ENCODE results near the gene LMNA. TPM values are rescaled to one million over a fixed set of nuclear protein-coding genes. Genes with fewer than 3 reads are reported as not detected.
A peak's percentile ranks its signal among the peaks of the same experiment; 100 is the strongest.

LMNA gene
- total and polyA plus RNA-seq, 2 of the 4 experiments (the other 2 are of a cell fraction): 563 to 755 TPM

- Histone ChIP-seq H3K23ac (ENCODE audit: low read depth, low read length) (peak overlapping the region; percentile 78), H3K4me1 (ENCODE audit: control insufficient read depth, insufficient read depth, low read length) (peaks cover 50% of the 10 kb centered on the region), H2BK20ac (ENCODE audit: low read depth, low read length) (peak overlapping the region; percentile 46), H3K27me3 (ENCODE audit: control insufficient read depth, insufficient read depth, low read length) (no peaks in the 10 kb centered on the region), H3K4me2 (ENCODE audit: low read depth, low read length) (peak overlapping the region; percentile 38), H3K14ac (replicated peaks; ENCODE audit: low read depth, low read length) (peak overlapping the region; percentile 96), H2BK5ac (ENCODE audit: low read depth, low read length, poor library complexity, severe bottlenecking) (peak overlapping the region; percentile 69), H3K4me3 (ENCODE audit: insufficient read depth, low read depth, low read length) (no peak overlapping the region), H2BK15ac (ENCODE audit: low read depth, low read length) (peak overlapping the region; percentile 96; the same call in 2 of the 3 replicates), H2AK9ac (replicated peaks; ENCODE audit: low read depth, low read length, poor library complexity) (peak overlapping the region; percentile 96), H3K18ac (ENCODE audit: low read depth, low read length) (peak overlapping the region; percentile 40), H3K9ac (ENCODE audit: low read depth, low read length) (peak overlapping the region; percentile 6; the same call in 1 of the 2 replicates), H3K36me3 (ENCODE audit: control insufficient read depth, insufficient read depth, low read length) (no peaks in the 10 kb centered on the region), H3K79me1 (ENCODE audit: low read depth in 1 of 2, low read length in 2 of 2) (peaks cover 27 to 75% of the 10 kb centered on the region in 2 experiments), H2BK120ac (ENCODE audit: low read depth, low read length) (peak overlapping the region; percentile 95), H4K91ac (ENCODE audit: insufficient read depth, low read depth, low read length) (peak overlapping the region; percentile 94), H2AK5ac (ENCODE audit: low read depth, low read length) (peak overlapping the region; percentile 96), H2AFZ (replicated peaks; ENCODE audit: low read length, poor library complexity) (peak overlapping the region; percentile 78), H3K4ac (ENCODE audit: low read depth, low read length) (peak overlapping the region; percentile 97), H3K9me1 (ENCODE audit: insufficient read depth, low read length) (peaks cover 43% of the 10 kb centered on the region), H4K8ac (ENCODE audit: low read depth in 2 of 2, low read length in 2 of 2) (peak overlapping the region; percentile 85 to 87), H3K27ac (ENCODE audit: insufficient read depth, low read length) (peak overlapping the region; percentile 73), H4K5ac (ENCODE audit: low read depth, low read length) (peak overlapping the region; percentile 73), H3K56ac (ENCODE audit: extremely low read depth, insufficient read depth, low read length) (no peak overlapping the region), H3K9me3 (ENCODE audit: control insufficient read depth, insufficient read depth, low read length) (no peaks in the 10 kb centered on the region), H4K20me1 (ENCODE audit: insufficient read depth, low read length) (no peaks in the 10 kb centered on the region)
- intact Hi-C loops (cut with micrococcal nuclease): no loop called here
- ChIA-PET POLR2A (ENCODE audit: unreplicated experiment) (interaction anchor here (0.7 kb wide), 2 partner anchors 23 to 574 kb away, joined by 11 to 13 read pairs; no protein-coding TSS in a partner anchor), CTCF (interaction anchor here (1.3 to 1.8 kb wide), 2 partner anchors 12 to 27 kb away, joined by 5 read pairs; no protein-coding TSS in a partner anchor)
- 35% methylated on average over 6 of the region's 16 CpGs; no CpG with 5 or more reads in 1 of the 2 experiments for WGBS, 2 experiments (ENCODE audit: extremely low coverage in 2 of 2, insufficient read length in 1 of 2)
- ATAC-seq (ENCODE audit: low read depth) (no peak), DNase-seq (peak; percentile 57)
- in situ Hi-C loops (cut with MboI; ENCODE audit: low sequenced_read_pairs): no loop called here
- TF ChIP-seq NFE2L2 (IDR thresholded peaks at IDR 0.05; ENCODE audit: low read depth, low read length) (no peak), CTCF (conservative IDR thresholded peaks at IDR 0.05; ENCODE audit: low read depth, low read length) (no peak), USF2 (IDR thresholded peaks at IDR 0.05; ENCODE audit: low read depth, low read length) (no peak), BHLHE40 (IDR thresholded peaks at IDR 0.05; ENCODE audit: low read depth, low read length) (peak; percentile 59), FOS (IDR thresholded peaks at IDR 0.05; ENCODE audit: low read depth, low read length) (no peak; the same call in 1 of the 2 replicates), RAD21 (IDR thresholded peaks at IDR 0.05; ENCODE audit: low read length) (no peak), POLR2A (IDR thresholded peaks at IDR 0.05; ENCODE audit: low read depth, low read length) (no peak; the same call in none of the 2 replicates), CEBPB (IDR thresholded peaks at IDR 0.05; ENCODE audit: low read depth, low read length) (no peak), MAZ (IDR thresholded peaks at IDR 0.05; ENCODE audit: borderline replicate concordance, low read depth, low read length) (0 out of 2 replicates have a peak, but pooled peaks have one; percentile 34), RFX5 (IDR thresholded peaks at IDR 0.05; ENCODE audit: low read depth, low read length) (no peak)
- BruUV-seq (replicated peaks): no TSS peak
- dilution Hi-C loops (cut with HindIII; ENCODE audit: low sequenced_read_pairs, unreplicated experiment): no loop called here
Measured at GRCh38 chr1:156102633-156103511, 11.6 kb upstream of the LMNA start.
